PFSK-1 (cell line): Measurements from ENCODE around the gene SLC24A4.

ENCODE experiments used
- FOXP2 ChIP-seq: optimal IDR thresholded peaks from 2 replicates; pipeline ENCODE3; 2011; ENCODE audit warnings: borderline replicate concordance, control low read depth, inconsistent platforms; ENCODE audit not compliant: insufficient read depth; ENCODE audit errors: extremely low read length, extremely low read depth
- POLR2AphosphoS5 ChIP-seq: IDR thresholded peaks from 2 replicates; pipeline ENCODE4 v1.6.1; 2012; ENCODE audit warnings: low read depth, mild to moderate bottlenecking, control low read depth, low read length, moderate library complexity
- REST ChIP-seq, 2 experiments: IDR thresholded peaks; 2 replicates each; pipeline versions ENCODE4 v1.6.1 to v1.8.0; 2011 to 2012; ENCODE audit warnings: low read depth in 2 of 2, low read length in 2 of 2, control low read depth in 1 of 2, inconsistent platforms in 1 of 2, mild to moderate bottlenecking in 1 of 2, moderate library complexity in 1 of 2; ENCODE audit not compliant: insufficient read depth in 1 of 2

GRCh38 chr14:92473969-92474535 is 151.1 kb downstream of the SLC24A4 start:
- TF ChIP-seq FOXP2 (no peak), POLR2AphosphoS5 (no peak), REST (IDR thresholded peaks at IDR 0.05; ENCODE audit: insufficient read depth in 1 of 2, low read depth in 2 of 2, low read length in 2 of 2) (no peak)
